ENCODE results near the gene CTDSPL2. TPM values are rescaled to one million over a fixed set of nuclear protein-coding genes. Genes with fewer than 3 reads are reported as not detected.
A peak's percentile ranks its signal among the peaks of the same experiment; 100 is the strongest.

Gene CTDSPL2
- total and polyA plus RNA-seq, 10 donors = 5.2 to 73.7 (median 51.5) TPM

- Histone ChIP-seq H3K9me3 (no peaks in the 10 kb centered on the region), H3K27ac (no peak overlapping the region), H3K4me1 (peaks cover 0 to 6% (median 0%) of the 10 kb centered on the region in 6 donors), H3K4me3 (no peak overlapping the region), H3K27me3 (replicated peaks in 1 of 7) (no peaks in the 10 kb centered on the region), H3K36me3 (peaks cover 0 to 86% (median 42%) of the 10 kb centered on the region in 6 donors)
- peak in 10 of 11 experiments; percentile 15 to 70 (median 51) for TF ChIP-seq CTCF (IDR thresholded peaks at IDR 0.05 in 8 of 11, conservative IDR thresholded peaks at IDR 0.05 in 3 of 11)
- TF ChIP-seq POLR2A (IDR thresholded peaks at IDR 0.05) = no peak
- intact Hi-C loops (cut with DNase I; ENCODE audit: low total_unique reads) = no loop called here
- no peak for DNase-seq
- 82 to 86% (median 84%) methylated on average over 3 of the region's 3 CpGs for WGBS, 5 donors
Measured at GRCh38 chr15:44501768-44502366, 74.4 kb downstream of the CTDSPL2 start.

- no peak for DNase-seq
Measured at GRCh38 chr15:44516436-44516835, 89.0 kb downstream of the CTDSPL2 start.

DNA sequence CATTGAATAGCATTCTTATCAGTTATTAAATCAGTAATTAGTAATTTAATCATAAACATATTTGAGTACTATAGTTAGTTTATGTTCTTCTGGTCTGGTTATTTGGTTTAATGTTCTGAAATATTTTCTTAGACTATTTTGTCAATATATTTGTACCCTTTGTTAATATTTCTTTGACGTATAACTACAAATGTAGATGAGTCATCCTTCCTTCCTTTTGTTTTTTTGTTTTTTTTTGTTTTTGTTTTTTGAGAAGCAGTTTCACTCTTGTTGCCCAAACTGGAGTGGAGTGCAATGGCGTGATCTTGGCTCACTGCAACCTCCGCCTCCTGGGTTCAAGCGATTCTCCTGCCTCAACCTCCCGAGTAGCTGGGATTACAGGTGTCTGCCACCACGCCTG is 92.1 kb downstream of the CTDSPL2 start:
- intact Hi-C loops (cut with DNase I; ENCODE audit: low total_unique reads) = no loop called here
- TF ChIP-seq POLR2A (IDR thresholded peaks at IDR 0.05) (no peak), POLR2AphosphoS5 (IDR thresholded peaks at IDR 0.05) (no peak), CTCF (IDR thresholded peaks at IDR 0.05 in 8 of 11, conservative IDR thresholded peaks at IDR 0.05 in 3 of 11) (no peak)
- H3K4me3 ChIP-seq = no peak overlapping the region
- H3K4me1 ChIP-seq = no peaks in the 10 kb centered on the region
- H3K9me3 ChIP-seq = no peaks in the 10 kb centered on the region
- H3K27ac ChIP-seq = no peak overlapping the region
- WGBS, 5 donors = 82 to 90% (median 87%) methylated on average over 6 of the region's 6 CpGs
- H3K36me3 ChIP-seq = peaks cover 0 to 100% (median 51%) of the 10 kb centered on the region in 6 donors
- no peak for DNase-seq
- no peaks in the 10 kb centered on the region for H3K27me3 ChIP-seq (replicated peaks in 1 of 7)

More at GRCh38 chr15:44516436-44516835, 89.0 kb downstream of the CTDSPL2 start:
- Histone ChIP-seq H3K4me1 (no peaks in the 10 kb centered on the region), H3K4me3 (no peak overlapping the region), H3K36me3 (peaks cover 0 to 92% (median 27%) of the 10 kb centered on the region in 6 donors), H3K27ac (no peak overlapping the region), H3K27me3 (replicated peaks in 1 of 7) (no peaks in the 10 kb centered on the region), H3K9me3 (no peaks in the 10 kb centered on the region)
- intact Hi-C loops (cut with DNase I; ENCODE audit: low total_unique reads) = no loop called here
- no peak for TF ChIP-seq POLR2A (IDR thresholded peaks at IDR 0.05)
- no peak for TF ChIP-seq POLR2AphosphoS5 (IDR thresholded peaks at IDR 0.05)
- no peak for TF ChIP-seq CTCF (IDR thresholded peaks at IDR 0.05 in 8 of 11, conservative IDR thresholded peaks at IDR 0.05 in 3 of 11)

- Histone ChIP-seq H3K9me3 (no peaks in the 10 kb centered on the region), H3K36me3 (peaks cover 0 to 77% (median 39%) of the 10 kb centered on the region in 6 donors), H3K27ac (no peak overlapping the region), H3K4me3 (no peak overlapping the region), H3K4me1 (no peaks in the 10 kb centered on the region), H3K27me3 (replicated peaks in 1 of 7) (no peaks in the 10 kb centered on the region)
- WGBS, 5 donors = 96 to 100% (median 100%) methylated on average over 1 of the region's 1 CpG
- TF ChIP-seq POLR2A (IDR thresholded peaks at IDR 0.05) (no peak), POLR2AphosphoS5 (IDR thresholded peaks at IDR 0.05) (no peak), CTCF (IDR thresholded peaks at IDR 0.05 in 8 of 11, conservative IDR thresholded peaks at IDR 0.05 in 3 of 11) (no peak)
- no peak for DNase-seq
- intact Hi-C loops (cut with DNase I; ENCODE audit: low total_unique reads) = no loop called here
Measured at GRCh38 chr15:44525018-44525417, 97.6 kb downstream of the CTDSPL2 start.
